GM12878 (cell line): Measurements from ENCODE around the gene PDE8B. TPM values are rescaled to one million over a fixed set of nuclear protein-coding genes. Genes with fewer than 3 reads are reported as not detected.
A peak's percentile ranks its signal among the peaks of the same experiment; 100 is the strongest.

Experiments used
- ATAC-seq: fragments of 200-7000 bp; cut with Tn5 transposase; 3 replicates; pipeline ENCODE4 v1.9.1; 2020; ENCODE audit warnings: mild to moderate bottlenecking, moderate library complexity
- BruUV-seq: library from RNA; stranded (reverse); fragments of 400-500 nt; replicated peaks from 2 replicates; lab custom pipeline; 2021; lab: Mats Ljungman, UMichigan
- CTCF ChIA-PET: fragments of 300-600 bp; sonication (Branson Sonifier 250); formaldehyde crosslinking; extraction: SDS; loops from one replicate; lab custom pipeline; 2021; ENCODE audit warnings: inconsistent platforms; lab: Yijun Ruan, JAX
- POLR2A ChIA-PET: fragments of 350-600 bp; formaldehyde crosslinking; extraction: SDS; loops from one replicate; lab custom pipeline; 2021; ENCODE audit warnings: inconsistent platforms; lab: Charles Lee
- RAD21 ChIA-PET: fragments of 300-600 bp; sonication (Branson Sonifier 250); formaldehyde crosslinking; loops from one replicate; lab custom pipeline; 2023; ENCODE audit warnings: antibody characterized with exemption; ENCODE audit not compliant: unreplicated experiment; lab: Charles Lee
- SMC1A ChIA-PET: fragments of 300-600 bp; sonication (Branson Sonifier 250); formaldehyde crosslinking; loops from one replicate; lab custom pipeline; 2023; ENCODE audit not compliant: unreplicated experiment, uncharacterized antibody; lab: Charles Lee
- DNase-seq: peaks from one replicate; pipeline ENCODE4 v3.0.0-alpha.2; 2011; ENCODE audit warnings: low read depth, low spot score
- FAIRE-seq: peaks from 3 replicates; lab custom pipeline; 2011; peaks lifted over from hg19 to GRCh38; lab: Jason Lieb, UNC
- H2AFZ ChIP-seq: 2 replicates; pipeline ENCODE4 v1.6.0; 2011; ENCODE audit warnings: low read depth, low read length, control low read depth; ENCODE audit not compliant: control insufficient read depth
- H3K27ac ChIP-seq: 2 replicates; pipeline ENCODE4 v1.5.1; 2011; ENCODE audit warnings: control low read depth; ENCODE audit not compliant: control insufficient read depth, insufficient read depth
- H3K27me3 ChIP-seq, 2 experiments: replicated peaks in 1 of 2; 2 replicates each; pipeline versions ENCODE4 v1.6.0 to v1.6.1; 2011; ENCODE audit warnings: low read length in 1 of 2; ENCODE audit not compliant: control insufficient read depth in 2 of 2, insufficient read depth in 2 of 2
- H3K36me3 ChIP-seq, 2 experiments: 2 replicates each; pipeline ENCODE4 v1.5.1; 2011; ENCODE audit warnings: low read length in 1 of 2; ENCODE audit not compliant: control insufficient read depth in 2 of 2, insufficient read depth in 2 of 2
- H3K4me1 ChIP-seq: 2 replicates; pipeline ENCODE4 v1.6.1; 2011; ENCODE audit warnings: mild to moderate bottlenecking, low read length, moderate library complexity, mixed read lengths; ENCODE audit not compliant: control insufficient read depth, insufficient read depth
- H3K4me2 ChIP-seq: 2 replicates; pipeline ENCODE4 v1.6.0; 2011; ENCODE audit warnings: control low read depth; ENCODE audit not compliant: control insufficient read depth, insufficient read depth
- H3K4me3 ChIP-seq: fragments of 200-600 bp; sonication (generic); 2 replicates; pipeline ENCODE4 v1.5.1; 2016
- H3K79me2 ChIP-seq: 2 replicates; pipeline ENCODE4 v1.6.0; 2011; ENCODE audit warnings: low read length; ENCODE audit not compliant: control insufficient read depth, insufficient read depth
- H3K9ac ChIP-seq: 2 replicates; pipeline ENCODE4 v1.8.0; 2011; ENCODE audit warnings: low read length, control low read depth, mixed read lengths; ENCODE audit not compliant: control insufficient read depth, insufficient read depth
- H3K9me3 ChIP-seq: replicated peaks from 3 replicates; pipeline ENCODE4 v1.5.1; 2011; ENCODE audit warnings: mild to moderate bottlenecking, low read length; ENCODE audit not compliant: control insufficient read depth, insufficient read depth
- H4K20me1 ChIP-seq: 2 replicates; pipeline ENCODE4 v1.6.0; 2011; ENCODE audit not compliant: control insufficient read depth, insufficient read depth
- BACH1 ChIP-seq: fragments of 450-650 bp; IDR thresholded peaks from 2 replicates; pipeline ENCODE4 v1.6.1; 2017; ENCODE audit warnings: mild to moderate bottlenecking, borderline replicate concordance
- CREM ChIP-seq: IDR thresholded peaks from 2 replicates; pipeline ENCODE4 v1.6.1; 2014; ENCODE audit warnings: antibody characterized with exemption, low read depth
- ESRRA ChIP-seq: IDR thresholded peaks from 2 replicates; pipeline ENCODE4 v1.6.1; 2012; ENCODE audit warnings: mild to moderate bottlenecking, low read length, improper control_type of control experiment
- HDAC6 ChIP-seq: fragments of 200-600 bp; sonication (generic); IDR thresholded peaks from one replicate; pipeline ENCODE4 v1.8.0; 2017; ENCODE audit warnings: antibody characterized with exemption; ENCODE audit not compliant: unreplicated experiment
- MEF2A ChIP-seq: IDR thresholded peaks from 2 replicates; pipeline ENCODE4 v1.6.1; 2011; ENCODE audit warnings: low read depth, mild to moderate bottlenecking, low read length, moderate library complexity; ENCODE audit not compliant: insufficient read depth
- MYB ChIP-seq: fragments of 150-350 bp; IDR thresholded peaks from 2 replicates; pipeline ENCODE4 v1.6.1; 2014; ENCODE audit warnings: mild to moderate bottlenecking, low read depth, low read length, borderline replicate concordance
- MYC ChIP-seq: IDR thresholded peaks from 2 replicates; pipeline ENCODE4 v1.6.1; 2011; ENCODE audit warnings: mild to moderate bottlenecking, low read length, moderate library complexity, inconsistent platforms; ENCODE audit not compliant: insufficient read depth, insufficient replicate concordance, insufficient read length, severe bottlenecking
- POLR2A ChIP-seq: IDR thresholded peaks from 2 replicates; pipeline ENCODE4 v1.6.1; 2011; ENCODE audit warnings: low read depth, mild to moderate bottlenecking, low read length
- SPI1 ChIP-seq: IDR thresholded peaks from 2 replicates; pipeline ENCODE4 v1.6.1; 2011; ENCODE audit warnings: low read depth, mild to moderate bottlenecking, low read length, moderate library complexity, borderline replicate concordance; ENCODE audit not compliant: insufficient read depth
- STAT1 ChIP-seq: fragments of 450-650 bp; conservative IDR thresholded peaks from 2 replicates; pipeline ENCODE4 v1.6.1; 2014; ENCODE audit warnings: antibody characterized with exemption, mild to moderate bottlenecking
- TAF1 ChIP-seq: IDR thresholded peaks from 2 replicates; pipeline ENCODE4 v1.6.1; 2011; ENCODE audit warnings: mild to moderate bottlenecking, low read depth, low read length, borderline replicate concordance
- TARDBP ChIP-seq: IDR thresholded peaks from 2 replicates; pipeline ENCODE4 v1.6.1; 2016; ENCODE audit warnings: borderline replicate concordance
- WRNIP1 ChIP-seq: IDR thresholded peaks from 2 replicates; pipeline ENCODE4 v1.6.1; 2011; ENCODE audit warnings: low read depth, low read length, improper control_type of control experiment, borderline replicate concordance
- WGBS: methylation state at CpG from one replicate; pipeline ENCODE4 v1.1.6; 2016; ENCODE audit warnings: low lambda C conversion rate; ENCODE audit not compliant: insufficient replicate concordance, insufficient coverage; ENCODE audit errors: missing lambda C conversion rate; 5-methylcytosine and 5-hydroxymethylcytosine counted together
- in situ Hi-C: fragments of 300-500 bp; cut with MboI; formaldehyde crosslinking; loops from 9 replicates; pipeline ENCODE4 v1.14.3; 2018; ENCODE audit warnings: mixed read lengths
- intact Hi-C: fragments of 100-400 bp; cut with micrococcal nuclease; formaldehyde crosslinking; loops from one replicate; pipeline ENCODE4 v1.14.2; 2022; ENCODE audit not compliant: unreplicated experiment
- polyA plus RNA-seq, 11 experiments: library from polyadenylated mRNA; depleted of rRNA in 4 of 11; unstranded in 6 of 11; stranded (reverse) in 5 of 11; fragments of >200 nt; fragmentation: Nextera tagmentation in 4 of 11; fragmentation: Illumina TruSeq in 1 of 11; extraction: Ambion mirVana in 4 of 11; extraction: Trizol in 1 of 11; gene quantifications; 1 replicate in 1 of 11; 2 replicates in 10 of 11; pipeline versions ENCODE4 v1.2.1 to v1.2.3, GENCODE V29; 2011 to 2016; ENCODE audit warnings: inconsistent platforms in 2 of 11, missing spikeins in 2 of 11, low read depth in 1 of 11
- total RNA-seq, 4 experiments: library from RNA; depleted of rRNA in 3 of 4; stranded (reverse); fragments of >200 nt in 3 of 4; fragmentation: Illumina TruSeq in 1 of 4; extraction: Trizol in 1 of 4; gene quantifications; 2 replicates each; pipeline versions ENCODE4 v1.2.1 to v1.2.3, GENCODE V29; 2013 to 2021
- TF ChIP-seq, protein P1 (sequence below): fragments of 450-650 bp; IDR thresholded peaks from 2 replicates; pipeline ENCODE4 v1.6.1; 2016; ENCODE audit warnings: mild to moderate bottlenecking, moderate library complexity, borderline replicate concordance

PDE8B gene
- total and polyA plus RNA-seq, 10 of the 15 experiments (the other 5 are each of a cell fraction or from before 2014, with no cell fraction given): 0.03 to 0.44 (median 0.20) TPM; not detected in 3

- no peak for FAIRE-seq
- Histone ChIP-seq H2AFZ (no peak overlapping the region), H3K36me3 (no peaks in the 10 kb centered on the region), H3K27ac (no peak overlapping the region), H3K4me3 (no peak overlapping the region), H3K9me3 (no peaks in the 10 kb centered on the region), H3K4me2 (no peak overlapping the region), H3K4me1 (no peaks in the 10 kb centered on the region), H4K20me1 (no peaks in the 10 kb centered on the region), H3K79me2 (no peaks in the 10 kb centered on the region), H3K9ac (no peak overlapping the region), H3K27me3 (no peaks in the 10 kb centered on the region)
- no TSS peak for BruUV-seq
- in situ Hi-C loops (no loop called here), intact Hi-C loops (no loop called here)
- 0% methylated on average over 5 of the region's 5 CpGs for WGBS
- ChIA-PET SMC1A (no interaction called here), POLR2A (no interaction called here), CTCF (no interaction called here), RAD21 (interaction anchor here (0.5 kb wide), 1 partner anchor 296 kb away, joined by 3 read pairs; no protein-coding TSS in a partner anchor)
- peak; percentile 66 for ATAC-seq
- DNase-seq: no peak
- TF ChIP-seq, protein P1, sequence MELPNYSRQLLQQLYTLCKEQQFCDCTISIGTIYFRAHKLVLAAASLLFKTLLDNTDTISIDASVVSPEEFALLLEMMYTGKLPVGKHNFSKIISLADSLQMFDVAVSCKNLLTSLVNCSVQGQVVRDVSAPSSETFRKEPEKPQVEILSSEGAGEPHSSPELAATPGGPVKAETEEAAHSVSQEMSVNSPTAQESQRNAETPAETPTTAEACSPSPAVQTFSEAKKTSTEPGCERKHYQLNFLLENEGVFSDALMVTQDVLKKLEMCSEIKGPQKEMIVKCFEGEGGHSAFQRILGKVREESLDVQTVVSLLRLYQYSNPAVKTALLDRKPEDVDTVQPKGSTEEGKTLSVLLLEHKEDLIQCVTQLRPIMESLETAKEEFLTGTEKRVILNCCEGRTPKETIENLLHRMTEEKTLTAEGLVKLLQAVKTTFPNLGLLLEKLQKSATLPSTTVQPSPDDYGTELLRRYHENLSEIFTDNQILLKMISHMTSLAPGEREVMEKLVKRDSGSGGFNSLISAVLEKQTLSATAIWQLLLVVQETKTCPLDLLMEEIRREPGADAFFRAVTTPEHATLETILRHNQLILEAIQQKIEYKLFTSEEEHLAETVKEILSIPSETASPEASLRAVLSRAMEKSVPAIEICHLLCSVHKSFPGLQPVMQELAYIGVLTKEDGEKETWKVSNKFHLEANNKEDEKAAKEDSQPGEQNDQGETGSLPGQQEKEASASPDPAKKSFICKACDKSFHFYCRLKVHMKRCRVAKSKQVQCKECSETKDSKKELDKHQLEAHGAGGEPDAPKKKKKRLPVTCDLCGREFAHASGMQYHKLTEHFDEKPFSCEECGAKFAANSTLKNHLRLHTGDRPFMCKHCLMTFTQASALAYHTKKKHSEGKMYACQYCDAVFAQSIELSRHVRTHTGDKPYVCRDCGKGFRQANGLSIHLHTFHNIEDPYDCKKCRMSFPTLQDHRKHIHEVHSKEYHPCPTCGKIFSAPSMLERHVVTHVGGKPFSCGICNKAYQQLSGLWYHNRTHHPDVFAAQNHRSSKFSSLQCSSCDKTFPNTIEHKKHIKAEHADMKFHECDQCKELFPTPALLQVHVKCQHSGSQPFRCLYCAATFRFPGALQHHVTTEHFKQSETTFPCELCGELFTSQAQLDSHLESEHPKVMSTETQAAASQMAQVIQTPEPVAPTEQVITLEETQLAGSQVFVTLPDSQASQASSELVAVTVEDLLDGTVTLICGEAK: no peak
- peak; percentile 23; the same call in 1 of the 2 replicates for TF ChIP-seq SPI1
These were observed 91.8 kb downstream of the PDE8B start for GRCh38 chr5:77302247-77302646.

DNA sequence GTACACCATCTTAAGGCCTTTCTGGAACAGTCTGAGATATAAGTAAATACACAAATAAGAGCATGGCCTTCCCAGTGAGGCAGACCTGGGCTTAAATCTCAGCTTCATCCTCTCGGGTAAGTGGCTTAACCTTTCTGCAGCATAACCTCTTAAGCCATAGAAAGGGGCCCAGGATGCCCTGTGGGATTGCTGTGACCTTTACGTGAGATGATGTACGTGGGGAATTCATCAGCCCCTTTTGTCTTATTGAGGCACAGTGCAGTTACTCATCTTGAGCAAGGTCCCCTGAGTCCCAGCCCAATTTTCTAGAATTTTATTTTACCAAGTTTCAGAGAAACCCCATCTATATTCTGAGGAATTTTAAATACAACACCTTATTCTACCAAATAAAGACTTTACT, 92.2 kb downstream of the PDE8B start:
- Histone ChIP-seq H3K27ac (no peak overlapping the region), H3K9ac (no peak overlapping the region), H4K20me1 (no peaks in the 10 kb centered on the region), H3K4me3 (no peak overlapping the region), H3K27me3 (no peaks in the 10 kb centered on the region), H2AFZ (no peak overlapping the region), H3K4me1 (no peaks in the 10 kb centered on the region)
- no peak; the same call in 2 of the 3 replicates for ATAC-seq
- no peak for TF ChIP-seq BACH1
- no peak for TF ChIP-seq TAF1
- TF ChIP-seq MEF2A: no peak
- no peak for TF ChIP-seq MYB
- no peak for TF ChIP-seq ESRRA
- TF ChIP-seq POLR2A: no peak
- no peak for TF ChIP-seq STAT1
- TF ChIP-seq WRNIP1: no peak
- no peak for TF ChIP-seq HDAC6
- no peak for TF ChIP-seq TARDBP
- no peak for TF ChIP-seq MYC
- no peak for TF ChIP-seq CREM
- TF ChIP-seq, all 136 proteins: peak for 0
- intact Hi-C loops: no loop called here
- FAIRE-seq: peak; percentile 23
- Histone ChIP-seq H3K9me3 (no peaks in the 10 kb centered on the region), H3K4me2 (no peak overlapping the region), H3K36me3 (no peaks in the 10 kb centered on the region), H3K79me2 (no peaks in the 10 kb centered on the region)
- BruUV-seq: no TSS peak
- DNase-seq: no peak
- ChIA-PET RAD21 (interaction anchor here (0.5 kb wide), 1 partner anchor 296 kb away, joined by 3 read pairs; no protein-coding TSS in a partner anchor), SMC1A (no interaction called here), CTCF (no interaction called here), POLR2A (no interaction called here)
- 18% methylated on average over 3 of the region's 3 CpGs for WGBS
- in situ Hi-C loops: no loop called here
